PC-9 (cell line): ENCODE results near the gene ITPKC. TPM values are rescaled to one million over a fixed set of nuclear protein-coding genes. Genes with fewer than 3 reads are reported as not detected.

Experiments used
- BruUV-seq: library from RNA; stranded (reverse); fragments of 400-500 nt; replicated peaks from 2 replicates; lab custom pipeline; 2021; lab: Mats Ljungman, UMichigan
- CTCF ChIA-PET: fragments of 300-600 bp; sonication (Branson Sonifier 250); formaldehyde crosslinking; loops from one replicate; lab custom pipeline; 2022; ENCODE audit warnings: antibody characterized with exemption; lab: Charles Lee
- POLR2A ChIA-PET: fragments of 300-600 bp; sonication (Branson Sonifier 250); formaldehyde crosslinking; loops from one replicate; lab custom pipeline; 2022; ENCODE audit warnings: antibody characterized with exemption; ENCODE audit not compliant: unreplicated experiment; lab: Charles Lee
- DNase-seq, 2 experiments: peaks; one replicate each; pipeline versions ENCODE4 v3.0.0 to v3.0.0-alpha.2; 2015 to 2022; ENCODE audit warnings: mixed read lengths in 1 of 2
- H2AFZ ChIP-seq: fragments of 200-600 bp; sonication (generic); 2 replicates; pipeline ENCODE4 v1.8.1; 2017; ENCODE audit warnings: antibody characterized with exemption
- H3F3A ChIP-seq: fragments of 200-600 bp; sonication (generic); 2 replicates; pipeline ENCODE4 v1.8.1; 2017; ENCODE audit warnings: antibody characterized with exemption, mild to moderate bottlenecking, low read depth; ENCODE audit not compliant: insufficient read depth
- H3K27ac ChIP-seq: fragments of 200-600 bp; sonication (generic); 2 replicates; pipeline ENCODE4 v1.6.1; 2016; ENCODE audit warnings: mixed run types
- H3K27me3 ChIP-seq: fragments of 200-600 bp; sonication (generic); 2 replicates; pipeline ENCODE4 v1.6.1; 2016; ENCODE audit warnings: low read depth, mixed run types; ENCODE audit not compliant: insufficient read depth
- H3K36me3 ChIP-seq: fragments of 200-600 bp; sonication (generic); 2 replicates; pipeline ENCODE4 v1.6.1; 2016; ENCODE audit warnings: low read depth, mixed run types
- H3K4me1 ChIP-seq: fragments of 200-600 bp; sonication (generic); replicated peaks from 2 replicates; pipeline ENCODE4 v1.6.1; 2016; ENCODE audit warnings: mixed run types; ENCODE audit not compliant: insufficient read depth
- H3K4me2 ChIP-seq: fragments of 200-600 bp; sonication (generic); 2 replicates; pipeline ENCODE4 v1.6.1; 2017; ENCODE audit warnings: mixed run types
- H3K4me3 ChIP-seq: fragments of 200-600 bp; sonication (generic); 2 replicates; pipeline ENCODE4 v1.6.1; 2016; ENCODE audit warnings: mixed run types
- H3K79me2 ChIP-seq: fragments of 200-600 bp; sonication (generic); 2 replicates; pipeline ENCODE4 v1.6.1; 2017; ENCODE audit warnings: low read depth, mixed run types
- H3K9me2 ChIP-seq: fragments of 200-600 bp; sonication (generic); 2 replicates; pipeline ENCODE4 v1.8.1; 2017; ENCODE audit warnings: mild to moderate bottlenecking; ENCODE audit not compliant: insufficient read depth
- H3K9me3 ChIP-seq: fragments of 200-600 bp; sonication (generic); 2 replicates; pipeline ENCODE4 v1.8.1; 2016; ENCODE audit warnings: low read depth; ENCODE audit not compliant: insufficient read depth
- H4K20me1 ChIP-seq: fragments of 200-600 bp; sonication (generic); 2 replicates; pipeline ENCODE4 v1.8.1; 2017; ENCODE audit not compliant: insufficient read depth
- EZH2 ChIP-seq: fragments of 200-600 bp; sonication (generic); IDR thresholded peaks from 2 replicates; pipeline ENCODE4 v1.8.0; 2017; ENCODE audit warnings: antibody characterized with exemption, low read depth
- intact Hi-C: fragments of 100-400 bp; cut with micrococcal nuclease; formaldehyde crosslinking; loops from one replicate; pipeline ENCODE4 v1.10.0; 2022; ENCODE audit not compliant: unreplicated experiment
- total RNA-seq: library from RNA; stranded (reverse); gene quantifications from 2 replicates; pipeline ENCODE4 v1.2.3, GENCODE V29; 2021
- TF ChIP-seq, protein P1 (sequence below): fragments of 200-600 bp; sonication (generic); conservative IDR thresholded peaks from 2 replicates; pipeline ENCODE4 v1.6.1; 2017; ENCODE audit warnings: mixed run types, antibody characterized with exemption, mild to moderate bottlenecking, moderate library complexity

Gene ITPKC
- total RNA-seq, 1 experiment from 2014 or later, result 17.6 TPM

DNA sequence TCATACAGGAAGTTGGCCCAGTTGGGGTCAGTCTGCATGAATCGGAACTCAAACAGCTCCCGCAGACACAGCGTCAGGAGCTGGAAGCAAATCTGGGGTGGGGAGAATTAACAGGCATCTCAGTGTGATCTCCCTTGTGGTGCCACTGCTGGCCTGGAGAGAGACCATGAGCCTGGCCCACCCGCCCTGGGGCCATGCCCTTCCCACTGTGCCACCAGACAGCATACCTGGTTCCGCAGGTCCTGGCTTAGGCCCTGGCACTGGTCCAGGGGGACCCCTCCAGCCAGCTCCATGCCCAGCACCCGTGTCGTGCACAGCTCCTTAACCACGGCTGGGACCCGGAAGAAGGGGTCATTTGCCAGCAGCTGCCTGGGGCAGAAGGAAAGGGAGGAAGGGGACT lies 16.8 kb upstream of the ITPKC start:
- no peaks in the 10 kb centered on the region for H4K20me1 ChIP-seq
- H3K4me1 ChIP-seq, result no peaks in the 10 kb centered on the region
- no peak overlapping the region for H2AFZ ChIP-seq
- no peaks in the 10 kb centered on the region for H3K79me2 ChIP-seq
- TF ChIP-seq EZH2, result no peak
- TF ChIP-seq, protein P1, sequence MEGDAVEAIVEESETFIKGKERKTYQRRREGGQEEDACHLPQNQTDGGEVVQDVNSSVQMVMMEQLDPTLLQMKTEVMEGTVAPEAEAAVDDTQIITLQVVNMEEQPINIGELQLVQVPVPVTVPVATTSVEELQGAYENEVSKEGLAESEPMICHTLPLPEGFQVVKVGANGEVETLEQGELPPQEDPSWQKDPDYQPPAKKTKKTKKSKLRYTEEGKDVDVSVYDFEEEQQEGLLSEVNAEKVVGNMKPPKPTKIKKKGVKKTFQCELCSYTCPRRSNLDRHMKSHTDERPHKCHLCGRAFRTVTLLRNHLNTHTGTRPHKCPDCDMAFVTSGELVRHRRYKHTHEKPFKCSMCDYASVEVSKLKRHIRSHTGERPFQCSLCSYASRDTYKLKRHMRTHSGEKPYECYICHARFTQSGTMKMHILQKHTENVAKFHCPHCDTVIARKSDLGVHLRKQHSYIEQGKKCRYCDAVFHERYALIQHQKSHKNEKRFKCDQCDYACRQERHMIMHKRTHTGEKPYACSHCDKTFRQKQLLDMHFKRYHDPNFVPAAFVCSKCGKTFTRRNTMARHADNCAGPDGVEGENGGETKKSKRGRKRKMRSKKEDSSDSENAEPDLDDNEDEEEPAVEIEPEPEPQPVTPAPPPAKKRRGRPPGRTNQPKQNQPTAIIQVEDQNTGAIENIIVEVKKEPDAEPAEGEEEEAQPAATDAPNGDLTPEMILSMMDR, result no peak
- intact Hi-C loops, result no loop called here
- H3K4me3 ChIP-seq, result no peak overlapping the region
- DNase-seq, result no peak
- ChIA-PET CTCF (no interaction called here), POLR2A (no interaction called here)
- H3K4me2 ChIP-seq, result no peak overlapping the region
- H3K27ac ChIP-seq, result no peak overlapping the region
- no peaks in the 10 kb centered on the region for H3K36me3 ChIP-seq
- H3K27me3 ChIP-seq, result no peaks in the 10 kb centered on the region
- BruUV-seq, result no TSS peak
- H3F3A ChIP-seq, result no peaks in the 10 kb centered on the region
- no peaks in the 10 kb centered on the region for H3K9me3 ChIP-seq
- no peaks in the 10 kb centered on the region for H3K9me2 ChIP-seq

DNA sequence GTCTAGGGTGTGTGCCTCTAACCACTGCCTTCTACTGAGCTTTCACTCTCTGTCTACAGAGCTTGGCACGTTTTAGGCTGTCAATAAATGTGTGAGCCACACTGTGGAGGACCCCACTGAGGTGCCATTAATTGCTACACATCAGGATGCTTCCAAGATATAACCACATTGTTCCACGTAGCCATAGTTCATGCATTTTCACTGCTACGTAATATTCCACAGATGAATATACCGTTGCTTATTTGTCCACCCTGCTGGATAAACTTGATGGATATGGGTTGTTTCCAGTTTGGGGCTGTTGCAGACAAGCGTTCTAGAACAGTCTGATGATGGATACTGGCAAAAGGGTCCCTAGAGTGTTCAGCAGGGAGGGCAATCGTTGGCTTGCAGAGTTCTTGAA lies 15.2 kb upstream of the ITPKC start:
- ChIA-PET CTCF (interaction anchor here (0.6 kb wide), 1 partner anchor 39 kb away, joined by 4 read pairs; no protein-coding TSS in a partner anchor), POLR2A (interaction anchor here (0.6 kb wide), 1 partner anchor 276 kb away, joined by 6 read pairs; the partner anchor contains the start of gene SERTAD1)
- no peak overlapping the region for H3K27ac ChIP-seq
- H3F3A ChIP-seq, result no peaks in the 10 kb centered on the region
- H3K9me2 ChIP-seq, result no peaks in the 10 kb centered on the region
- H3K27me3 ChIP-seq, result no peaks in the 10 kb centered on the region
- H3K4me1 ChIP-seq, result no peaks in the 10 kb centered on the region
- DNase-seq, result no peak
- no peak overlapping the region for H3K4me3 ChIP-seq
- H4K20me1 ChIP-seq, result no peaks in the 10 kb centered on the region
- BruUV-seq, result no TSS peak
- no peak overlapping the region for H3K4me2 ChIP-seq
- intact Hi-C loops, result no loop called here
- TF ChIP-seq, protein P1, result no peak
- no peak for TF ChIP-seq EZH2
- no peaks in the 10 kb centered on the region for H3K36me3 ChIP-seq
- no peaks in the 10 kb centered on the region for H3K79me2 ChIP-seq
- H2AFZ ChIP-seq, result no peak overlapping the region
- H3K9me3 ChIP-seq, result no peaks in the 10 kb centered on the region

DNA sequence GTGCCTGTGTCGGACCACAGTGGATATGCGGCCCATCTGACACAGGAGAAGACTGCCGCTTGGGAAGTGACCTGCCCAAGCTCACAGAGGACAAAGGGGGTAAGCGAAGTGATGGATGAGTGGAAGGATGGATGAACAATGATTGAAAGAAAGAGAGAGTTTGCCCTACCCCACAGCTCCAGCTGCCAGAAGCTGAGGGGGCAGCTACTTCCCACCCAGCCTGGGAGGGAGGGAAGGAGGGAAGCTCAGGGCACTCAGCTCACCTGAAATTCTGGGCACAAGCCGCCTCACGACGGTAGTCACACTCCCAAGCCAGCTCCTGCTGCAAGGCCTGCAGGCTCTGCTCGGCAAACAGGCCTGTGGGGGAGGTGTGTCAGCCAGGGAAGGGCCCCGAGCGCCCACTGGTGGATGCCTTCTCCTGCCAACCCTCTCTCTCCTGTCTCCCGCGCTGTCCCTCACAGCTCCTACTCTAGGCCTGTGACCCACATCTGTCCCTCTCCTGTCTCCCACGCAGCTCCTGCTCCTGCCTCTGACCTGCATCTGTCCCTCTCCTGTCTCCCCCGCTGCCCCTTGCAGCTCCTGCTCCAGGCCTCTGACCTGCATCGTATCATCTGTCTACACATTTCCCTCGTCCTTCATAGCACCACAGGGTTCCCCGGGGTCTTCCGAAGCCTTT lies 14.4 kb upstream of the ITPKC start:
- intact Hi-C loops, result no loop called here
- no peak for TF ChIP-seq EZH2
- TF ChIP-seq, protein P1, result peak; percentile 48; the same call in 1 of the 2 replicates
- H3K79me2 ChIP-seq, result no peaks in the 10 kb centered on the region
- no peaks in the 10 kb centered on the region for H3K27me3 ChIP-seq
- CTCF ChIA-PET, result interaction anchor here (0.6 kb wide), 1 partner anchor 40 kb away, joined by 4 read pairs; no protein-coding TSS in a partner anchor
- no peak for DNase-seq
- no peaks in the 10 kb centered on the region for H3K4me1 ChIP-seq
- no peak overlapping the region for H3K4me2 ChIP-seq
- POLR2A ChIA-PET, result interaction anchor here (0.6 kb wide), 1 partner anchor 277 kb away, joined by 6 read pairs; the partner anchor contains the start of gene SERTAD1
- no peak overlapping the region for H2AFZ ChIP-seq
- no peaks in the 10 kb centered on the region for H3F3A ChIP-seq
- no peaks in the 10 kb centered on the region for H3K36me3 ChIP-seq
- BruUV-seq, result no TSS peak
- no peak overlapping the region for H3K4me3 ChIP-seq
- H3K27ac ChIP-seq, result no peak overlapping the region
- no peaks in the 10 kb centered on the region for H3K9me3 ChIP-seq
- no peaks in the 10 kb centered on the region for H3K9me2 ChIP-seq
- no peaks in the 10 kb centered on the region for H4K20me1 ChIP-seq
